SH-SY5Y (cell line): Measurements from ENCODE around the gene MED13L.

ENCODE experiments used
- GATA2 ChIP-seq: IDR thresholded peaks from 2 replicates; pipeline ENCODE4 v1.6.1; 2011; ENCODE audit warnings: mild to moderate bottlenecking, low read depth, low read length
- GATA3 ChIP-seq: IDR thresholded peaks from 2 replicates; pipeline ENCODE4 v1.6.1; 2011; ENCODE audit warnings: low read depth, mild to moderate bottlenecking, low read length, moderate library complexity

GRCh38 chr12:116298578-116298977, 21.1 kb upstream of the MED13L start:
- TF ChIP-seq GATA3 (no peak), GATA2 (no peak)
